Measurements from ENCODE around the gene MBNL3.

- TF ChIP-seq CTCF (IDR thresholded peaks at IDR 0.05 in 2 of 3, conservative IDR thresholded peaks at IDR 0.05 in 1 of 3; ENCODE audit: borderline replicate concordance in 1 of 3, insufficient read depth in 1 of 3, low read depth in 2 of 3, low read length in 2 of 3) (no peak), POLR2A (IDR thresholded peaks at IDR 0.05; ENCODE audit: borderline replicate concordance, extremely low read depth, insufficient read depth, insufficient read length) (no peak), CEBPB (IDR thresholded peaks at IDR 0.05; ENCODE audit: low read depth) (no peak), POLR2AphosphoS5 (IDR thresholded peaks at IDR 0.05; ENCODE audit: low read depth, low read length) (no peak), ELF1 (IDR thresholded peaks at IDR 0.05; ENCODE audit: borderline replicate concordance, low read depth) (no peak), MAX (IDR thresholded peaks at IDR 0.05) (no peak), ZBTB33 (IDR thresholded peaks at IDR 0.05; ENCODE audit: extremely low read depth, insufficient replicate concordance, low read length) (no peak), RAD21 (IDR thresholded peaks at IDR 0.05; ENCODE audit: low read depth) (no peak), EZH2 (IDR thresholded peaks at IDR 0.05) (no peak), EZH2phosphoT487 (IDR thresholded peaks at IDR 0.05; ENCODE audit: borderline replicate concordance) (no peak), TCF7L2 (IDR thresholded peaks at IDR 0.05; ENCODE audit: borderline replicate concordance, extremely low read depth, insufficient read depth, insufficient read length) (no peak), REST (IDR thresholded peaks at IDR 0.05; ENCODE audit: low read depth) (no peak), ZNF274 (IDR thresholded peaks at IDR 0.05; ENCODE audit: low read depth, low read length) (no peak)
Measured at GRCh38 chrX:132489578-132490419, 961 bp upstream of the MBNL3 start.

Data from HCT116 (cell line).